ENCODE results near the gene ADGRD2. TPM values are rescaled to one million over a fixed set of nuclear protein-coding genes. Genes with fewer than 3 reads are reported as not detected.

Gene ADGRD2
- total RNA-seq, 1 experiment from 2014 or later, result 1.5 TPM

DNA sequence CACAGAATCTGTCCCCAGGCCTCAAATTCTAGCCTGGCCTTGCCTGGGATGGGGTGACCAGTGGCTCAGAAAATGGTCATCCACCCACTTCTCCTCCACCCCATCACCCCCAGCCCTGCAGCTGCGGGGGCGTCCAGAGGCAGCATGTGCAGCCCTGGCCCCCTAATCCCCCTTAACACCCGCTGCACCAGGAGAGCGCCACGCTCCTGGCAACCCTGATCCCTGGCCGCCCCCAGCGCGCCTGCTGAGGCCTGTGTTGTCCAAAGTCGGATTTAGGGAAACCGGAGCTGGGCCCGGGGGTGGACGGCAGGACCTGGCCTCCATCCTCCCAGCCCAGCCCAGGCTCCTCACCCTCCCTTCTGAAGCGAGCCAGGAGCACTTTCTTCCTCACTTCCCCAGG is 35.0 kb downstream of the ADGRD2 start:
- no peak overlapping the region for H4K5ac ChIP-seq (ENCODE audit: insufficient read length, low read depth, low read length)
- H3K9me3 Mint-ChIP-seq, result peaks cover 2 to 4% of the 10 kb centered on the region in 2 experiments; a peak in 2 of 5 replicates
- no peaks in the 10 kb centered on the region; the same call in 1 of the 2 replicates for H3K27me3 ChIP-seq (ENCODE audit: insufficient read depth, low read length)
- no peak overlapping the region for H4K8ac ChIP-seq (replicated peaks; ENCODE audit: insufficient read length, low read depth, low read length)
- peaks cover 4% of the 10 kb centered on the region for H3K23me2 ChIP-seq (ENCODE audit: insufficient read length, low read depth, low read length, poor library complexity, severe bottlenecking)
- no peak overlapping the region for H2BK120ac ChIP-seq (ENCODE audit: low read depth, low read length, poor library complexity, severe bottlenecking)
- no peak overlapping the region for H2AFZ ChIP-seq (ENCODE audit: low read length)
- TF ChIP-seq, protein P1, sequence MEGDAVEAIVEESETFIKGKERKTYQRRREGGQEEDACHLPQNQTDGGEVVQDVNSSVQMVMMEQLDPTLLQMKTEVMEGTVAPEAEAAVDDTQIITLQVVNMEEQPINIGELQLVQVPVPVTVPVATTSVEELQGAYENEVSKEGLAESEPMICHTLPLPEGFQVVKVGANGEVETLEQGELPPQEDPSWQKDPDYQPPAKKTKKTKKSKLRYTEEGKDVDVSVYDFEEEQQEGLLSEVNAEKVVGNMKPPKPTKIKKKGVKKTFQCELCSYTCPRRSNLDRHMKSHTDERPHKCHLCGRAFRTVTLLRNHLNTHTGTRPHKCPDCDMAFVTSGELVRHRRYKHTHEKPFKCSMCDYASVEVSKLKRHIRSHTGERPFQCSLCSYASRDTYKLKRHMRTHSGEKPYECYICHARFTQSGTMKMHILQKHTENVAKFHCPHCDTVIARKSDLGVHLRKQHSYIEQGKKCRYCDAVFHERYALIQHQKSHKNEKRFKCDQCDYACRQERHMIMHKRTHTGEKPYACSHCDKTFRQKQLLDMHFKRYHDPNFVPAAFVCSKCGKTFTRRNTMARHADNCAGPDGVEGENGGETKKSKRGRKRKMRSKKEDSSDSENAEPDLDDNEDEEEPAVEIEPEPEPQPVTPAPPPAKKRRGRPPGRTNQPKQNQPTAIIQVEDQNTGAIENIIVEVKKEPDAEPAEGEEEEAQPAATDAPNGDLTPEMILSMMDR (conservative IDR thresholded peaks at IDR 0.05), result no peak
- peaks cover 3% of the 10 kb centered on the region for H4K20me1 ChIP-seq (ENCODE audit: control insufficient read depth, insufficient read depth, insufficient read length)
- H2BK15ac ChIP-seq (ENCODE audit: low read depth, low read length), result no peak overlapping the region
- no peak overlapping the region for H3K27ac Mint-ChIP-seq
- no peak overlapping the region for H3K4ac ChIP-seq (ENCODE audit: low read depth, low read length)
- no peak overlapping the region for H3T11ph ChIP-seq (ENCODE audit: low read length)
- no peaks in the 10 kb centered on the region for H3K79me1 ChIP-seq (ENCODE audit: insufficient read depth, low read depth, low read length, poor library complexity, severe bottlenecking)
- no peak overlapping the region for H3K27ac ChIP-seq (ENCODE audit: insufficient read length, low read depth, low read length)
- H2BK20ac ChIP-seq (ENCODE audit: low read depth, low read length, poor library complexity, severe bottlenecking), result no peak overlapping the region
- no peak overlapping the region for H4K91ac ChIP-seq (ENCODE audit: insufficient read length, low read depth, low read length)
- H3K4me1 Mint-ChIP-seq, result peaks cover 27 to 60% of the 10 kb centered on the region in 2 experiments
- H3K4me2 ChIP-seq (ENCODE audit: insufficient read depth, insufficient read length, low read length), result no peak overlapping the region
- no peak for DNase-seq
- H2BK5ac ChIP-seq (ENCODE audit: insufficient read length, low read length), result no peak overlapping the region
- H3K27me3 Mint-ChIP-seq (ENCODE audit: low read depth), result peaks cover 50% of the 10 kb centered on the region
- H3K18ac ChIP-seq (ENCODE audit: insufficient read length, low read depth, low read length), result no peak overlapping the region
- no peaks in the 10 kb centered on the region for H3K4me1 ChIP-seq (ENCODE audit: insufficient read depth, low read length)
- no peak overlapping the region for H3K23ac ChIP-seq (ENCODE audit: insufficient read length, low read depth, low read length)
- H2AK5ac ChIP-seq (ENCODE audit: insufficient read length, low read length), result no peak overlapping the region
- no peak overlapping the region for H3K4me3 Mint-ChIP-seq
- no peaks in the 10 kb centered on the region for H3K79me2 ChIP-seq (ENCODE audit: insufficient read depth, low read length)
- no peak overlapping the region; the same call in 1 of the 2 replicates for H3K14ac ChIP-seq (ENCODE audit: insufficient read depth, low read length)
- H3K36me3 Mint-ChIP-seq (ENCODE audit: insufficient read depth in 1 of 3, low read depth in 3 of 3), result no peaks in the 10 kb centered on the region
- H2BK12ac ChIP-seq (ENCODE audit: insufficient read length, low read depth, low read length), result no peak overlapping the region
- no peaks in the 10 kb centered on the region for H3K9me3 ChIP-seq (ENCODE audit: control insufficient read depth, low read depth, low read length)
- no peak overlapping the region for H3K9ac ChIP-seq (ENCODE audit: extremely low read depth, insufficient read length, low read length)
- H3K56ac ChIP-seq (ENCODE audit: insufficient read length, low read depth, low read length), result no peak overlapping the region
- WGBS (ENCODE audit: extremely low coverage, insufficient read length, low lambda C conversion rate), result no CpG with 5 or more reads among the region's 13 CpGs

Data from H9 (cell line).